Left cardiac atrium (tissue), 4 donors: Measurements from ENCODE around the gene TMEM52B. TPM values are rescaled to one million over a fixed set of nuclear protein-coding genes. Genes with fewer than 3 reads are reported as not detected.

Source experiments
- ATAC-seq, 2 donors: fragments of 200-7000 bp; cut with Tn5 transposase; one replicate each; pipeline ENCODE4 v1.9.1; 2020; ENCODE audit warnings: mild to moderate bottlenecking in 2 of 2, moderate library complexity in 2 of 2
- DNase-seq: peaks from one replicate; pipeline ENCODE4 v3.0.0-alpha.2; 2020
- intact Hi-C, 2 donors: fragments of 100-400 bp; cut with DNase I; formaldehyde crosslinking; loops; one replicate each; pipeline versions ENCODE4 v1.14.1 to v1.15.1; 2022 to 2023
- long read RNA-seq: library from polyadenylated mRNA; unstranded; transcript quantifications from one replicate; pipeline ENCODE4 v2.0.0, GENCODE V29; 2021
- total RNA-seq, 2 donors: library from RNA; stranded (reverse); fragmentation: NEBNext Ultra II Directional; extraction: Animal tissue kit (Norgen Biotek cat#: 25700); gene quantifications; one replicate each; pipeline ENCODE4 v1.2.1, GENCODE V29; 2021
- donor health status: DM: no; HTN: yes; CAD: no.
- donor health status: DM: no; HTN: yes; CAD: no; lungs with severe emphysema.
- donor health status: DM: yes; HTN: yes; CAD: no.
- donor health status: Dilated cardiomyopathy.

TMEM52B gene
- not detected for total RNA-seq
- long read RNA-seq: 0 reads

- ATAC-seq (no peak), DNase-seq (no peak)
- intact Hi-C loops: no loop called here
Measured at GRCh38 chr12:10178821-10179220, at the start of gene TMEM52B. TSS of gene TMEM52B (plus strand) at chr12:10179032. CDS start at chr12:10179575, 543 bp downstream.

- intact Hi-C loops: no loop called here
- peak in 1 of 2 donors; percentile 10 for ATAC-seq
- DNase-seq: no peak
Measured at GRCh38 chr12:10130042-10130441, 48.8 kb upstream of the TMEM52B start, which contains the start of gene CLEC7A. TSS of gene CLEC7A (minus strand) at chr12:10130199. CDS start at chr12:10130082, 117 bp downstream.

GRCh38 chr12:10131111-10131690, 47.6 kb upstream of the TMEM52B start:
- no peak for DNase-seq
- ATAC-seq: peak; percentile 13 to 70
- intact Hi-C loops: no loop called here

GRCh38 chr12:10132850-10133370, 45.9 kb upstream of the TMEM52B start:
- DNase-seq (no peak), ATAC-seq (no peak)
- intact Hi-C loops: no loop called here

- ATAC-seq: no peak
- DNase-seq: no peak
- intact Hi-C loops: no loop called here
Measured at GRCh38 chr12:10135126-10135525, 43.7 kb upstream of the TMEM52B start.

GRCh38 chr12:10136637-10137205, 42.1 kb upstream of the TMEM52B start:
- DNase-seq: no peak
- no peak for ATAC-seq
- intact Hi-C loops: no loop called here

GRCh38 chr12:10140001-10140400, 38.8 kb upstream of the TMEM52B start:
- ATAC-seq: peak; percentile 60 to 69
- no peak for DNase-seq
- intact Hi-C loops: loop anchor here (1.0 to 5.0 kb wide), 2 partner anchors 107 to 108 kb away; partner anchors contain the start of gene CLEC9A (in 1 of the 2)

- ATAC-seq: peak; percentile 71 to 90
- intact Hi-C loops: loop anchor here in 1 of 2 donors (5.0 kb wide), 1 partner anchor 111 kb away; the partner anchor contains the start of gene CLEC9A
Measured at GRCh38 chr12:10142976-10143589, 35.7 kb upstream of the TMEM52B start.

GRCh38 chr12:10147714-10148403, 31.0 kb upstream of the TMEM52B start:
- intact Hi-C loops: no loop called here
- DNase-seq (no peak), ATAC-seq (no peak)

More at GRCh38 chr12:10142976-10143589, 35.7 kb upstream of the TMEM52B start:
- no peak for DNase-seq

- intact Hi-C loops: loop anchor here in 1 of 2 donors (5.0 kb wide), 1 partner anchor 411 kb away; no protein-coding TSS in a partner anchor
- no peak for ATAC-seq
- no peak for DNase-seq
Measured at GRCh38 chr12:10151621-10152020, 27.2 kb upstream of the TMEM52B start.

- DNase-seq (peak; percentile 72), ATAC-seq (peak; percentile 92 to 95)
- intact Hi-C loops: loop anchor here in 1 of 2 donors (1.0 to 5.0 kb wide), 2 partner anchors 37 to 409 kb away; no protein-coding TSS in a partner anchor
Measured at GRCh38 chr12:10153271-10154144, 25.3 kb upstream of the TMEM52B start.

GRCh38 chr12:10154145-10154496, 24.7 kb upstream of the TMEM52B start:
- ATAC-seq (peak; percentile 22 to 42), DNase-seq (no peak)
- intact Hi-C loops: loop anchor here in 1 of 2 donors (5.0 kb wide), 1 partner anchor 408 kb away; no protein-coding TSS in a partner anchor

- intact Hi-C loops: no loop called here
- ATAC-seq (no peak), DNase-seq (no peak)
Measured at GRCh38 chr12:10155966-10156365, 22.9 kb upstream of the TMEM52B start.

GRCh38 chr12:10158406-10158805, 20.4 kb upstream of the TMEM52B start:
- ATAC-seq: no peak
- DNase-seq: no peak
- intact Hi-C loops: no loop called here

- intact Hi-C loops: no loop called here
- DNase-seq (no peak), ATAC-seq (no peak)
Measured at GRCh38 chr12:10159280-10159679, 19.6 kb upstream of the TMEM52B start.

GRCh38 chr12:10160617-10161385, 18.0 kb upstream of the TMEM52B start:
- ATAC-seq (peak in 1 of 2 donors; percentile 26), DNase-seq (no peak)
- intact Hi-C loops: no loop called here

- DNase-seq (no peak), ATAC-seq (no peak)
- intact Hi-C loops: no loop called here
Measured at GRCh38 chr12:10163084-10163483, 15.7 kb upstream of the TMEM52B start.

- intact Hi-C loops: no loop called here
- ATAC-seq (no peak), DNase-seq (no peak)
Measured at GRCh38 chr12:10165421-10165820, 13.4 kb upstream of the TMEM52B start.
